HCT116 (cell line): ENCODE results near the gene SCCPDH. TPM values are rescaled to one million over a fixed set of nuclear protein-coding genes. Genes with fewer than 3 reads are reported as not detected.

Experiments
- ATAC-seq: fragments of 200-7000 bp; cut with Tn5 transposase; 2 replicates; pipeline ENCODE4 v1.9.1; 2020; ENCODE audit warnings: mild to moderate bottlenecking, moderate library complexity
- BruUV-seq: library from RNA; stranded (reverse); fragments of 400-500 nt; replicated peaks from 2 replicates; lab custom pipeline; 2021; lab: Mats Ljungman, UMichigan
- CTCF ChIA-PET: fragments of 300-600 bp; sonication (Branson Sonifier 250); formaldehyde crosslinking; loops from one replicate; lab custom pipeline; 2021; ENCODE audit warnings: antibody characterized with exemption; lab: Charles Lee
- POLR2A ChIA-PET: fragments of 300-600, 350-600 bp; sonication (Branson Sonifier 250); formaldehyde crosslinking; loops from one replicate; lab custom pipeline; 2021; ENCODE audit warnings: antibody characterized with exemption; lab: Charles Lee
- RAD21 ChIA-PET, 2 experiments: fragments of 300-600 bp; sonication (Branson Sonifier 250); formaldehyde crosslinking; loops; one replicate each; lab custom pipeline; 2023; ENCODE audit warnings: low total read pairs in 2 of 2; ENCODE audit not compliant: uncharacterized antibody in 2 of 2, unreplicated experiment in 2 of 2, low non-redundant PET in 1 of 2; lab: Charles Lee
- DNase-seq: peaks from one replicate; pipeline ENCODE4 v3.0.0-alpha.2; 2010; ENCODE audit warnings: low read depth, low spot score
- H2AFZ ChIP-seq: fragments of 200-600 bp; shearing (Covaris generic), sonication (generic); 2 replicates; pipeline ENCODE4 v1.6.1; 2017; ENCODE audit warnings: low read depth, mixed run types, mixed read lengths, antibody characterized with exemption, low read length; ENCODE audit not compliant: poor library complexity, severe bottlenecking
- H3K27ac ChIP-seq: 2 replicates; pipeline ENCODE4 v1.5.1; 2012; ENCODE audit warnings: low read depth, low read length
- H3K27me3 ChIP-seq: fragments of 200-600 bp; sonication (generic); 2 replicates; pipeline ENCODE4 v1.6.1; 2016; ENCODE audit warnings: mixed run types, low read length, mixed read lengths; ENCODE audit not compliant: insufficient read depth
- H3K36me3 ChIP-seq, 2 experiments: fragments of 200-500 bp in 1 of 2; fragments of 200-600 bp in 1 of 2; sonication (Bioruptor generic) in 1 of 2; sonication (generic) in 1 of 2; 2 replicates each; pipeline versions ENCODE4 v1.5.1 to v1.6.1; 2014 to 2016; ENCODE audit warnings: low read length in 2 of 2, inconsistent platforms in 1 of 2, mixed read lengths in 1 of 2, mixed run types in 1 of 2; ENCODE audit not compliant: insufficient read depth in 2 of 2, control insufficient read depth in 1 of 2
- H3K4me1 ChIP-seq, 2 experiments: fragments of 200-600 bp in 1 of 2; sonication (generic) in 1 of 2; 2 replicates each; pipeline versions ENCODE4 v1.5.1 to v1.6.1; 2012 to 2017; ENCODE audit warnings: low read length in 2 of 2, inconsistent platforms in 1 of 2, mild to moderate bottlenecking in 1 of 2, mixed read lengths in 1 of 2, mixed run types in 1 of 2, moderate library complexity in 1 of 2; ENCODE audit not compliant: insufficient read depth in 2 of 2, control insufficient read depth in 1 of 2
- H3K4me2 ChIP-seq: fragments of 200-600 bp; sonication (generic); 2 replicates; pipeline ENCODE4 v1.6.1; 2017; ENCODE audit warnings: mixed run types, low read length, mixed read lengths
- H3K4me3 ChIP-seq, 2 experiments: fragments of 200-600 bp in 1 of 2; sonication (generic) in 1 of 2; replicated peaks in 1 of 2; 2 replicates each; pipeline ENCODE4 v1.5.1; 2011 to 2016; ENCODE audit warnings: low read length in 2 of 2, control low read depth in 1 of 2, low read depth in 1 of 2, mild to moderate bottlenecking in 1 of 2, mixed read lengths in 1 of 2, mixed run types in 1 of 2
- H3K79me2 ChIP-seq: fragments of 200-600 bp; sonication (generic); 2 replicates; pipeline ENCODE4 v1.6.1; 2017; ENCODE audit warnings: mild to moderate bottlenecking, mixed run types, low read length, moderate library complexity, mixed read lengths; ENCODE audit not compliant: insufficient read depth
- H3K9ac ChIP-seq: fragments of 200-600 bp; sonication (generic); 2 replicates; pipeline ENCODE4 v1.6.1; 2016; ENCODE audit warnings: low read length, mixed read lengths
- H3K9me2 ChIP-seq: fragments of 200-600 bp; sonication (generic), shearing (Covaris generic); 2 replicates; pipeline ENCODE4 v1.6.1; 2017; ENCODE audit warnings: mixed run types, mild to moderate bottlenecking, moderate library complexity; ENCODE audit not compliant: insufficient read depth
- H3K9me3 ChIP-seq, 2 experiments: fragments of 200-500 bp in 1 of 2; fragments of 200-600 bp in 1 of 2; sonication (Bioruptor generic) in 1 of 2; sonication (generic) in 1 of 2; 2 replicates each; pipeline ENCODE4 v1.6.1; 2014 to 2017; ENCODE audit warnings: low read length in 2 of 2, mixed read lengths in 2 of 2, inconsistent platforms in 1 of 2, low read depth in 1 of 2, mild to moderate bottlenecking in 1 of 2, mixed run types in 1 of 2, moderate library complexity in 1 of 2; ENCODE audit not compliant: control insufficient read depth in 1 of 2, insufficient read depth in 1 of 2
- H4K20me1 ChIP-seq: fragments of 200-600 bp; sonication (generic), shearing (Covaris generic); 2 replicates; pipeline ENCODE4 v1.6.1; 2017; ENCODE audit warnings: mixed run types, mild to moderate bottlenecking, moderate library complexity; ENCODE audit not compliant: insufficient read depth
- CTCF ChIP-seq, 3 experiments: fragments of 200-600 bp in 1 of 3; sonication (generic) in 1 of 3; IDR thresholded peaks in 2 of 3; conservative IDR thresholded peaks in 1 of 3; 2 replicates each; pipeline ENCODE4 v1.5.1; 2012 to 2017; ENCODE audit warnings: low read depth in 2 of 3, low read length in 2 of 3, antibody characterized with exemption in 1 of 3, borderline replicate concordance in 1 of 3, control low read depth in 1 of 3, mild to moderate bottlenecking in 1 of 3, mixed read lengths in 1 of 3, mixed run types in 1 of 3, moderate library complexity in 1 of 3; ENCODE audit not compliant: insufficient read depth in 1 of 3
- EGR1 ChIP-seq: IDR thresholded peaks from 2 replicates; pipeline ENCODE4 v1.6.1; 2012; ENCODE audit warnings: low read depth
- ELF1 ChIP-seq: IDR thresholded peaks from 2 replicates; pipeline ENCODE4 v1.6.1; 2012; ENCODE audit warnings: low read depth, borderline replicate concordance
- EZH2 ChIP-seq: fragments of 200-600 bp; sonication (generic); IDR thresholded peaks from 2 replicates; pipeline ENCODE4 v1.6.1; 2017; ENCODE audit warnings: antibody characterized with exemption, mixed run types
- FOSL1 ChIP-seq: IDR thresholded peaks from 2 replicates; pipeline ENCODE4 v1.6.1; 2012; ENCODE audit warnings: low read depth
- RAD21 ChIP-seq: IDR thresholded peaks from 2 replicates; pipeline ENCODE4 v1.6.1; 2012; ENCODE audit warnings: low read depth, mild to moderate bottlenecking
- SIN3A ChIP-seq: IDR thresholded peaks from 2 replicates; pipeline ENCODE4 v1.6.1; 2012; ENCODE audit warnings: low read depth
- SRF ChIP-seq: IDR thresholded peaks from 2 replicates; pipeline ENCODE4 v1.6.1; 2012; ENCODE audit warnings: low read depth
- TCF7L2 ChIP-seq: IDR thresholded peaks from 2 replicates; pipeline ENCODE4 v1.7.0; 2011; ENCODE audit warnings: borderline replicate concordance, inconsistent platforms; ENCODE audit not compliant: insufficient read depth, insufficient read length; ENCODE audit errors: extremely low read depth
- ZFX ChIP-seq: fragments of 450-650 bp; IDR thresholded peaks from 2 replicates; pipeline ENCODE4 v1.6.1; 2017
- ZNF274 ChIP-seq: fragments of 200-500 bp; sonication (Bioruptor generic); IDR thresholded peaks from 2 replicates; pipeline ENCODE4 v1.6.1; 2014; ENCODE audit warnings: mild to moderate bottlenecking, low read depth, low read length, inconsistent platforms
- intact Hi-C: fragments of 100-400 bp; cut with micrococcal nuclease; formaldehyde crosslinking; loops from 2 replicates; pipeline ENCODE4 v1.10.0; 2022
- total RNA-seq: library from RNA; stranded (reverse); gene quantifications from one replicate; pipeline ENCODE4 v1.2.1, GENCODE V29; 2021; ENCODE audit not compliant: unreplicated experiment

SCCPDH gene
- total RNA-seq, 1 experiment from 2014 or later, result 0.30 TPM

- no peaks in the 10 kb centered on the region for H3K9me2 ChIP-seq
- no peaks in the 10 kb centered on the region for H3K27me3 ChIP-seq
- H3K79me2 ChIP-seq, result no peaks in the 10 kb centered on the region
- peak overlapping the region; percentile 9 to 33; a peak in 2 of 4 replicates for H3K4me3 ChIP-seq
- 0 out of 4 replicates have a peak, but pooled peaks cover 0 to 3% of the 10 kb centered on the region in 2 experiments for H3K4me1 ChIP-seq
- intact Hi-C loops, result loop anchor here (1.0 to 5.0 kb wide), 5 partner anchors 55 to 1601 kb away; no protein-coding TSS in a partner anchor
- peak overlapping the region; percentile 71 for H3K4me2 ChIP-seq
- RAD21 ChIA-PET, result no interaction called here
- H4K20me1 ChIP-seq, result no peaks in the 10 kb centered on the region
- DNase-seq (peak; percentile 52), ATAC-seq (peak; percentile 98)
- CTCF ChIA-PET, result interaction anchor here (0.7 to 1.5 kb wide), 2 partner anchors 63 to 248 kb away, joined by 3 read pairs; no protein-coding TSS in a partner anchor
- H3K36me3 ChIP-seq, result no peaks in the 10 kb centered on the region
- H2AFZ ChIP-seq, result peak overlapping the region; percentile 75
- POLR2A ChIA-PET, result no interaction called here
- H3K9ac ChIP-seq, result no peak overlapping the region
- H3K9me3 ChIP-seq, result no peaks in the 10 kb centered on the region
- no TSS peak for BruUV-seq
- TF ChIP-seq ELF1 (no peak), ZNF274 (no peak), RAD21 (peak; percentile 92), EZH2 (no peak), SIN3A (no peak), FOSL1 (no peak), SRF (no peak), EGR1 (no peak), CTCF (IDR thresholded peaks at IDR 0.05 in 2 of 3, conservative IDR thresholded peaks at IDR 0.05 in 1 of 3; ENCODE audit: borderline replicate concordance in 1 of 3, insufficient read depth in 1 of 3, low read depth in 2 of 3, low read length in 2 of 3) (peak; percentile 71 to 82 (median 78)), TCF7L2 (no peak), ZFX (no peak)
- H3K27ac ChIP-seq, result no peak overlapping the region
These were observed 29.7 kb downstream of the SCCPDH start for GRCh38 chr1:246753670-246754535.
